ENCODE results near the gene MLPH. TPM values are rescaled to one million over a fixed set of nuclear protein-coding genes. Genes with fewer than 3 reads are reported as not detected.

Gene MLPH
- total and polyA plus RNA-seq, 8 donors = 61.3 to 657 (median 344) TPM

GRCh38 chr2:237508361-237508760, 21.3 kb downstream of the MLPH start:
- WGBS, 5 donors = 83 to 95% (median 86%) methylated on average over 4 of the region's 4 CpGs
- Histone ChIP-seq H3K36me3 (peaks cover 5 to 47% (median 22%) of the 10 kb centered on the region in 4 donors), H3K27ac (peak overlapping the region; percentile 62 to 94 (median 82)), H3K4me1 (peaks cover 64 to 91% (median 79%) of the 10 kb centered on the region in 4 donors), H3K27me3 (no peaks in the 10 kb centered on the region), H3K4me3 (no peak overlapping the region), H3K9me3 (no peaks in the 10 kb centered on the region)
- no peak for TF ChIP-seq CTCF (IDR thresholded peaks at IDR 0.05)
- no peak for TF ChIP-seq EP300 (IDR thresholded peaks at IDR 0.05)
- no peak for TF ChIP-seq POLR2AphosphoS5 (IDR thresholded peaks at IDR 0.05)
- no peak for TF ChIP-seq POLR2A (IDR thresholded peaks at IDR 0.05)
- DNase-seq = no peak
- intact Hi-C loops (cut with DNase I; ENCODE audit: low total_unique reads) = no loop called here

- peaks cover 64 to 95% (median 77%) of the 10 kb centered on the region in 4 donors for H3K4me1 ChIP-seq
- H3K27ac ChIP-seq = peak overlapping the region; percentile 62 to 94 (median 82)
- intact Hi-C loops (cut with DNase I; ENCODE audit: low total_unique reads) = no loop called here
- no peaks in the 10 kb centered on the region for H3K9me3 ChIP-seq
- no peak for TF ChIP-seq EP300 (IDR thresholded peaks at IDR 0.05)
- TF ChIP-seq CTCF (IDR thresholded peaks at IDR 0.05) = no peak
- no peak for TF ChIP-seq POLR2A (IDR thresholded peaks at IDR 0.05)
- peak overlapping the region in 1 of 4 donors; percentile 17 for H3K4me3 ChIP-seq
- DNase-seq = no peak
- H3K27me3 ChIP-seq = no peaks in the 10 kb centered on the region
- 42 to 70% (median 55%) methylated on average over 2 of the region's 2 CpGs for WGBS, 5 donors
- H3K36me3 ChIP-seq = peaks cover 5 to 42% (median 22%) of the 10 kb centered on the region in 4 donors
Measured at GRCh38 chr2:237509151-237509550, 22.1 kb downstream of the MLPH start.

GRCh38 chr2:237509905-237510304, 22.9 kb downstream of the MLPH start:
- Histone ChIP-seq H3K27ac (peak overlapping the region; percentile 62 to 94 (median 82)), H3K4me1 (peaks cover 61 to 90% (median 75%) of the 10 kb centered on the region in 4 donors), H3K27me3 (no peaks in the 10 kb centered on the region), H3K36me3 (peaks cover 5 to 40% (median 23%) of the 10 kb centered on the region in 4 donors), H3K4me3 (peak overlapping the region in 1 of 4 donors; percentile 17), H3K9me3 (no peaks in the 10 kb centered on the region)
- DNase-seq = peak; percentile 61 to 68
- 21 to 54% (median 38%) methylated on average over 7 of the region's 7 CpGs for whole genome bisulfite sequencing, 5 donors
- TF ChIP-seq CTCF (IDR thresholded peaks at IDR 0.05) (no peak), POLR2A (IDR thresholded peaks at IDR 0.05) (no peak), POLR2AphosphoS5 (IDR thresholded peaks at IDR 0.05) (peak in 2 of 3 donors; percentile 60 to 81), EP300 (IDR thresholded peaks at IDR 0.05) (no peak)
- intact Hi-C loops (cut with DNase I; ENCODE audit: low total_unique reads) = loop anchor here (5.0 kb wide), 1 partner anchor 62 kb away; no protein-coding TSS in a partner anchor

GRCh38 chr2:237510502-237511217, 23.6 kb downstream of the MLPH start:
- intact Hi-C loops (cut with DNase I; ENCODE audit: low total_unique reads) = loop anchor here (5.0 kb wide), 1 partner anchor 62 kb away; no protein-coding TSS in a partner anchor
- H3K27ac ChIP-seq = peak overlapping the region; percentile 62 to 94 (median 82)
- no peaks in the 10 kb centered on the region for H3K9me3 ChIP-seq
- no peak for TF ChIP-seq EP300 (IDR thresholded peaks at IDR 0.05)
- TF ChIP-seq POLR2A (IDR thresholded peaks at IDR 0.05) = no peak
- no peak for TF ChIP-seq CTCF (IDR thresholded peaks at IDR 0.05)
- no peak for TF ChIP-seq POLR2AphosphoS5 (IDR thresholded peaks at IDR 0.05)
- WGBS, 5 donors = 42 to 70% (median 53%) methylated on average over 21 of the region's 21 CpGs
- peaks cover 0 to 44% (median 23%) of the 10 kb centered on the region in 4 donors for H3K36me3 ChIP-seq
- peaks cover 53 to 83% (median 67%) of the 10 kb centered on the region in 4 donors for H3K4me1 ChIP-seq
- H3K4me3 ChIP-seq = no peak overlapping the region
- H3K27me3 ChIP-seq = no peaks in the 10 kb centered on the region
- no peak for DNase-seq
